OCI-LY7 (cell line): ENCODE data around the gene LRP10. TPM values are rescaled to one million over a fixed set of nuclear protein-coding genes. Genes with fewer than 3 reads are reported as not detected.

Experiments
- BruUV-seq: library from RNA; stranded (reverse); fragments of 400-500 nt; replicated peaks from 2 replicates; lab custom pipeline; 2021; lab: Mats Ljungman, UMichigan
- CTCF ChIA-PET: fragments of 300-600 bp; sonication (Branson Sonifier 250); formaldehyde crosslinking; loops from one replicate; lab custom pipeline; 2022; ENCODE audit warnings: antibody characterized with exemption; ENCODE audit not compliant: unreplicated experiment; lab: Charles Lee
- POLR2A ChIA-PET: fragments of 300-600 bp; sonication (Branson Sonifier 250); formaldehyde crosslinking; loops from one replicate; lab custom pipeline; 2022; ENCODE audit warnings: antibody characterized with exemption; lab: Charles Lee
- DNase-seq: peaks from one replicate; pipeline ENCODE4 v3.0.0-alpha.2; 2015; ENCODE audit warnings: low spot score
- H2AFZ ChIP-seq: fragments of 200-600 bp; sonication (generic), shearing (Covaris generic); 2 replicates; pipeline ENCODE4 v1.6.1; 2014; ENCODE audit warnings: mild to moderate bottlenecking, antibody characterized with exemption, low read length, moderate library complexity
- H3K27ac ChIP-seq: fragments of 200-600 bp; sonication (generic); 2 replicates; pipeline ENCODE4 v1.5.1; 2014; ENCODE audit warnings: mixed run types, low read depth, mild to moderate bottlenecking, moderate library complexity, low read length, inconsistent platforms; ENCODE audit not compliant: poor library complexity, severe bottlenecking
- H3K36me3 ChIP-seq: fragments of 200-600 bp; sonication (generic); 2 replicates; pipeline ENCODE4 v1.6.1; 2014; ENCODE audit warnings: mild to moderate bottlenecking, antibody characterized with exemption, low read length, moderate library complexity, mixed read lengths; ENCODE audit not compliant: insufficient read depth
- H3K4me1 ChIP-seq: fragments of 200-600 bp; sonication (generic); 2 replicates; pipeline ENCODE4 v1.5.1; 2014; ENCODE audit warnings: mild to moderate bottlenecking, low read length; ENCODE audit not compliant: insufficient read depth, poor library complexity, severe bottlenecking
- H3K4me2 ChIP-seq: fragments of 200-600 bp; sonication (generic); 2 replicates; pipeline ENCODE4 v1.6.1; 2014; ENCODE audit warnings: mild to moderate bottlenecking, low read length
- H3K4me3 ChIP-seq: fragments of 200-600 bp; sonication (generic); 2 replicates; pipeline ENCODE4 v1.5.1; 2014; ENCODE audit warnings: mild to moderate bottlenecking, low read depth, low read length; ENCODE audit not compliant: poor library complexity, severe bottlenecking
- H3K79me2 ChIP-seq: fragments of 200-600 bp; sonication (generic); 2 replicates; pipeline ENCODE4 v1.6.1; 2016; ENCODE audit warnings: low read depth, mild to moderate bottlenecking, low read length, moderate library complexity, mixed read lengths; ENCODE audit not compliant: insufficient read depth
- H3K9me2 ChIP-seq: fragments of 200-600 bp; sonication (generic); 2 replicates; pipeline ENCODE4 v1.6.1; 2016; ENCODE audit warnings: mild to moderate bottlenecking, low read length, mixed read lengths; ENCODE audit not compliant: insufficient read depth
- H3K9me3 ChIP-seq: fragments of 200-600 bp; sonication (generic); 2 replicates; pipeline ENCODE4 v1.6.1; 2014; ENCODE audit warnings: mild to moderate bottlenecking, mixed run types, low read length, mixed read lengths
- H4K20me1 ChIP-seq: fragments of 200-600 bp; sonication (generic); 2 replicates; pipeline ENCODE4 v1.6.1; 2014; ENCODE audit warnings: mild to moderate bottlenecking, antibody characterized with exemption, low read length, moderate library complexity, mixed read lengths; ENCODE audit not compliant: insufficient read depth
- CTCF ChIP-seq: fragments of 200-600 bp; sonication (generic); conservative IDR thresholded peaks from 2 replicates; pipeline ENCODE4 v1.5.1; 2014; ENCODE audit warnings: mild to moderate bottlenecking, antibody characterized with exemption, low read length, moderate library complexity, mixed read lengths
- EZH2phosphoT487 ChIP-seq: fragments of 200-600 bp; sonication (generic); IDR thresholded peaks from 2 replicates; pipeline ENCODE4 v1.6.1; 2018; ENCODE audit warnings: low read depth, borderline replicate concordance, mild to moderate bottlenecking, mixed run types, antibody characterized with exemption, low read length, moderate library complexity, mixed read lengths
- intact Hi-C: fragments of 100-400 bp; cut with micrococcal nuclease; formaldehyde crosslinking; loops from one replicate; pipeline ENCODE4 v1.10.0; 2022; ENCODE audit not compliant: unreplicated experiment
- total RNA-seq, 2 experiments: library from RNA; depleted of rRNA in 1 of 2; stranded (reverse); fragments of >200 nt in 1 of 2; shearing (Covaris generic) in 1 of 2; gene quantifications; 2 replicates each; pipeline ENCODE4 v1.2.3, GENCODE V29; 2014 to 2022

The LRP10 gene
- total RNA-seq, 2 experiments from 2014 or later = 25.5 to 55.1 TPM

GRCh38 chr14:22866874-22867273, 4.7 kb upstream of the LRP10 start:
- intact Hi-C loops = no loop called here
- Histone ChIP-seq H3K9me2 (no peaks in the 10 kb centered on the region), H3K4me3 (no peak overlapping the region), H4K20me1 (no peaks in the 10 kb centered on the region), H3K79me2 (no peaks in the 10 kb centered on the region), H3K4me1 (peaks cover 24% of the 10 kb centered on the region), H3K9me3 (no peaks in the 10 kb centered on the region), H2AFZ (no peak overlapping the region), H3K27ac (no peak overlapping the region), H3K36me3 (no peaks in the 10 kb centered on the region), H3K4me2 (no peak overlapping the region)
- DNase-seq = no peak
- TF ChIP-seq EZH2phosphoT487 (no peak), CTCF (no peak)
- ChIA-PET POLR2A (interaction anchor here (0.5 to 1.4 kb wide), 4 partner anchors 12 to 257 kb away, joined by 3 to 6 read pairs (median 3); no protein-coding TSS in a partner anchor), CTCF (no interaction called here)
- BruUV-seq = no TSS peak

- intact Hi-C loops = loop anchor here (1.0 to 5.0 kb wide), 5 partner anchors 16 to 479 kb away; partner anchors contain the start of gene RBM23
- Histone ChIP-seq H3K27ac (peak overlapping the region; percentile 93), H3K9me2 (no peaks in the 10 kb centered on the region), H3K4me3 (peak overlapping the region; percentile 86), H4K20me1 (no peaks in the 10 kb centered on the region), H3K4me1 (peaks cover 32% of the 10 kb centered on the region), H3K79me2 (peaks cover 19% of the 10 kb centered on the region), H3K4me2 (peak overlapping the region; percentile 96), H3K9me3 (no peaks in the 10 kb centered on the region), H2AFZ (peak overlapping the region; percentile 12; the same call in 1 of the 2 replicates), H3K36me3 (peaks cover 28% of the 10 kb centered on the region)
- TF ChIP-seq EZH2phosphoT487 = no peak
- no peak for TF ChIP-seq CTCF
- no peak for DNase-seq
- ChIA-PET CTCF (interaction anchor here (0.9 to 2.9 kb wide), 6 partner anchors 13 to 29 kb away, joined by 3 to 11 read pairs (median 5); no protein-coding TSS in a partner anchor), POLR2A (interaction anchor here (0.7 to 5.5 kb wide), 19 partner anchors 9 to 383 kb away, joined by 3 to 65 read pairs (median 4); partner anchors contain the start of genes HAUS4, OXA1L, RBM23 and REM2)
- TSS peak; percentile 94 for BruUV-seq
Observed at GRCh38 chr14:22870811-22871223, 723 bp upstream of the LRP10 start.
